GM19438 (cell line): Measurements from ENCODE around the gene YJU2.
"Not testable (repeated sequence)": the region's sequence is repeated elsewhere in the genome, so short reads cannot be mapped to it uniquely, and the experiment has no call there.

Experiments used
- ATAC-seq: cut with Tn5 transposase; IDR thresholded peaks from one replicate; pipeline ENCODE4 v1.9.1; 2021; ENCODE audit warnings: low read depth; ENCODE audit not compliant: unreplicated experiment

YJU2 gene

GRCh38 chr19:4246767-4247593, at the start of gene YJU2:
TSS of gene YJU2 (plus strand) at chr19:4247080. CDS start at chr19:4247147, 67 bp downstream.
- peak; percentile 80 for ATAC-seq

DNA sequence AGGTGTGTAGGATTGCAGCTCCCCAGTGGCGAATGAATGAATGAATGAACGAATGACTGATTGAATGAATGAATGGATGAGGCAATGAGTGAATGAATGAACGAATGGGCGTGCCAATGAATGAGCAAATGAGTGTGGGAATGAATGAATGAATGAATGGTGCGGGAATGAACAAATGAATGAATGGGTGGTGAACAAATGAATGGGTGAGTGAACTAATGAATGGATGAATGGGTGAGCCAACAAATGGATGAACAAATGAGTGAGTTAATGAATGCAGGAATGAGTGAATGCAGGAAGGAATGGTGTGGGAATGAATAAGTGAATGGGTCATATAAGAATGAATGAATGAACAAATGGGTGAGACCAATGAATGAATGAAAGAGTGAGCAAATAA, 49.7 kb upstream of the YJU2 start:
- ATAC-seq: no peak

GRCh38 chr19:4197625-4198466, 49.0 kb upstream of the YJU2 start:
- ATAC-seq: no peak

GRCh38 chr19:4198467-4199126, 48.3 kb upstream of the YJU2 start:
- ATAC-seq: no peak

DNA sequence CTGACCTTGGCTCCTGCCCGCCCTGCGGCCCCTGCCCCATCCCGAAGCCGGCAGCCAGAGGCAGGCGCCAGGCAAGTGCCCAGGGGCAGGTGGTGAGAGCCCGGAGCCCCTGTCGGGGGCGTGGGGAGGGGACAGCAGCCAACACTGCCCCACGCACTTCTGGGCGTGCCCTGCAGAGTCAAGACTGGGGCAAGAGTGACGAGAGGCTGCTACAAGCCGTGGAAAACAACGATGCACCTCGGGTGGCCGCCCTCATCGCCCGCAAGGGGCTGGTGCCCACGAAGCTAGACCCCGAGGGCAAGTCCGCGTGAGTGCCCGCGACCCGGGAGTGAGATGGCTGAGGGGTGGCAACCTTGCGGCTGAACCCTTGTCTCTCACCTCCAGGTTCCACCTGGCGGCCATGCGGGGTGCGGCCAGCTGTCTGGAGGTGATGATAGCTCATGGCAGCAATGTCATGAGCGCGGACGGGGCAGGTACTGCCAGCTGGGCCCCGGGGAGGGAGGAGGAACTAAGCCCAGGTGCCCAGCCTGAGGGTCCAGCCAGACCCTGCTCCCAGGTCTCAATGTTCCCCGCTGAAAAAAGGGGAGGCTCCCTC, 47.1 kb upstream of the YJU2 start:
- no peak for ATAC-seq

- no peak for ATAC-seq
These were observed 45.8 kb upstream of the YJU2 start for GRCh38 chr19:4200940-4201542.

GRCh38 chr19:4201798-4202197, 45.1 kb upstream of the YJU2 start:
- ATAC-seq: no peak

GRCh38 chr19:4206818-4207484, 39.9 kb upstream of the YJU2 start:
- ATAC-seq: no peak

GRCh38 chr19:4208385-4209094, 38.3 kb upstream of the YJU2 start:
- no peak for ATAC-seq

DNA sequence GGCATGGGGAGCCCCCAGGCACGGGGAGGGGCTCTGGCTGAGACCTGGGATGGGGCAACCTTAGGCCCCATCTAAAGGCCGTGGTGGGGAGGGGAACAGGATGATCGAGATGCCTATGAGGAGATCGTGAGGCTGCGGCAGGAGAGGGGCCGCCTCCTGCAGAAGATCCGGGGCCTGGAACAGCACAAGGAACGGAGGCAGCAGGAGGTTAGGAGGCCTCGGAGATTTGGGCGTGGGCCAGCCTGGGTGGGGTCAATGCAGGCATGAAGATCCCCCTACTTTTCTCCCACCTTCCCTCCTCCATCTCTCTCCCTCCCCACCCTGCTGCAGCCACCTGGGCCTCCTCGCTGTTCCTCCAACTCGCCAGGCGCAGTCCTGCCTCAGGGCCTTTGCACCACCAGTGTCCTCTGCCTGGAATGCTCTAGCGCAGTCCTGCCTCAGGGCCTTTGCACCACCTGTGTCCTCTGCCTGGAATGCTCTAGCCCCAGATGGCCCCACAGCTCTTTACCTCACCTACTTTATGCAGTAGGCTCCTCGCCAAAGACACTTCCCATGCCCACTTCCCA, 36.6 kb upstream of the YJU2 start:
- no peak for ATAC-seq

- no peak for ATAC-seq
These were observed 33.8 kb upstream of the YJU2 start for GRCh38 chr19:4213116-4213515.

DNA sequence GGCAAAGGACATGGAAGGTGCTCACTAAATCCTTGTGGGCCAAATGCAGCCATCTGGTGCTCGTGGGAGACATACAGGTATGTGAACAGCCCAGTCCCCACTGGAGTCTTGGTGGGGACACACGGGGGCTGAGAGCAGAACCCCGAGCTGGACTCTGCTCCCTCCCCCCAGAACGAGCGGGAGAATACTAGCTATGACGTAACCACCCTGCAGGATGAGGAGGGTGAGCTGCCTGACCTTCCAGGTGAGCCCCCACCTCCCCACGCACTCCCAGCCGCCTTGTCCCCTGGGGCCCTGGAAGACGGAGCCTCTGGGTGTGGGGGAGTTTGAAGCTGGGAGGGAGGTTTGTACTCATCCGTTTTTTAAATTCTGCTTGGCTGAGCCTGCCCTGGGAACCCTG, 31.1 kb upstream of the YJU2 start:
- no peak for ATAC-seq

DNA sequence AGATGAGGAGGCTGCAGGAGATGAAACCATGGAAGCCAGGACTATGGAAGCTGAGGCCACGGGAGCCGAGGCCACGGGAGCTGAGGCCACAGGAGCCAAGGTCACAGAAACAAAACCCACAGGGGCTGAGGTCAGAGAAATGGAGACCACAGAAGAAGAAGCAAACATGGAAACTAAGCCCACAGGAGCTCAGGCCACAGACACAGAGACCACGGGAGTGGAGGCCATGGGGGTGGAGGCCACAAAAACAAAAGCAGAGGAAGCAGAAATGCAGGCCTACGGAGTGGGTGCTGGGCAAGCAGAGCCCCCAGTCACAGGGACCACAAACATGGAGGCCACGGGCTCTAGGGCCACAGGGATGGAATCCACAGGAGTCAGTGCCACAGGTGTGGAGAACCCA, 30.0 kb upstream of the YJU2 start:
- no peak for ATAC-seq

DNA sequence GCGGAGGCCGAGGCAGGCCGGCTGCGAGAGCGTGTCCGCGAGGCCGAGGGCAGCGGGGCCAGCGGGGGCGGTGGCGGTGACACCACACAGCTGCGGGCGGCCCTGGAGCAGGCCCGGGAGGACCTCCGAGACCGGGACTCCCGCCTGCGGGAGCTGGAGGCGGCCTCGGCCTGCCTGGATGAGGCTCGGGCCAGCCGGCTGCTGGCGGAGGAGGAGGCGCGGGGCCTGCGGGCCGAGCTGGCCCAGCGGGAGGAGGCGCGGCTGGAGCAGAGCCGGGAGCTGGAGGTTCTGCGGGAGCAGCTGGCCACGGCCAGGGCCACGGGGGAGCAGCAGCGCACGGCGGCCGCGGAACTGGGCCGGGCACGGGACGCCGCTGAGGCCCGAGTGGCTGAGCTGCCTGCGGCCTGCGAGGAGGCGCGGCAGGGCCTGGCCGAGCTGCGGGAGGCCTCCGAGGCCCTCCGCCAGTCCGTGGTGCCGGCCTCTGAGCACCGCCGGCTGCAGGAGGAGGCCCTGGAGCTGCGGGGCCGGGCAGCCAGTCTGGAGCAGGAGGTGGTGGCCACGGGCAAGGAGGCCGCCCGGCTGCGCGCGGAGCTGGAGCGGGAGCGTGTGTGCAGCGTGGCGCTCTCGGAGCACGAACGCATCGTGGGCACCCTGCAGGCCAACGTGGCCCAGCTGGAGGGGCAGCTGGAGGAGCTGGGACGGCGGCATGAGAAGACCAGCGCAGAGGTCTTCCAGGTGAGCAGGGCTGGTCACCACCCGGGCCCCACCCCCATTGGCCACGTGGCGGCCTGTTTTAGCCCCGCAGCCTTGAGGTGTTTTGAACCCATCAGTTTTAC, 29.2 kb upstream of the YJU2 start:
- ATAC-seq: no peak

- not testable (repeated sequence) for ATAC-seq
These were observed 28.4 kb upstream of the YJU2 start for GRCh38 chr19:4218523-4218922.

- no peak for ATAC-seq
These were observed 26.7 kb upstream of the YJU2 start for GRCh38 chr19:4220188-4220587.

- no peak for ATAC-seq
These were observed 22.4 kb upstream of the YJU2 start for GRCh38 chr19:4224470-4224869.

GRCh38 chr19:4225885-4226284, 21.0 kb upstream of the YJU2 start:
- ATAC-seq: no peak
